ENCODE results near the gene ANKRD29. TPM values are rescaled to one million over a fixed set of nuclear protein-coding genes. Genes with fewer than 3 reads are reported as not detected.

ANKRD29 gene
- total RNA-seq, 4 donors from 2014 or later = 0.75 to 2.2 (median 1.5) TPM

DNA sequence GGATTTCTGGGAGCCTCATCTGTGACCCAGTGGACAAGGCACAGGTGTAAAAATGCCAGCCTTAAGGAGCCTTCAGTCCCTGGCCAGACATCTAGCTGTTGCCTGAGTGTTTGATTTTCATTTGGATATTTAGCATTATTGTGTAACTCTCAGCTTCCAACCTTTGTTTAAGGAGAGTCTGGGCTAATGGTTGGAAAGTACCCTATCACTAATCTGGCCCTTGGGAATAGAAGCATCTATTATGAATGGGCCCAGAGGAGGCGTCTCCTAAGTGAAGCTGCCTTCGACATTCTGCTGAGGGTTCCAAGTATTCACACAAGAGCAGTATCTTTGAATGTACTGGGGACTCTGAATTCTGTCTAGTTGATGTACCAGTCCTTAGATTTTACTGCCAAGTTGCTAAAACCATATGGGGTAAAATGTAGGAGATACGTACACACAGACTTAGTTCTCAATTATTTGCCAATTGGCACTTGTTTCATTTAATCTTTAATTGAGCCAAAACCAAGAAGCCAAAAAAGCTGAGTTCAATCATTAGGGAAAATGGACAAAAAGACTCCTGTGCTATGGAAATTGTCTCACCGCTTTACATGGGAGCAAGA is 7.2 kb upstream of the ANKRD29 start:
- no peak for DNase-seq
- no peaks in the 10 kb centered on the region for H3K9me3 ChIP-seq
- no peaks in the 10 kb centered on the region for H3K36me3 ChIP-seq
- in situ Hi-C loops (cut with MboI; ENCODE audit: low pct_ligation_motif_present in 1 of 4, low pct_unique_long_range_greater_than_20kb in 1 of 4, low sequenced_read_pairs in 3 of 4) = no loop called here
- H3K27ac ChIP-seq = no peak overlapping the region
- intact Hi-C loops (cut with DNase I; ENCODE audit: low total_unique reads) = no loop called here
- no peak overlapping the region for H3K4me3 ChIP-seq
- peaks cover 0 to 8% (median 3%) of the 10 kb centered on the region in 4 donors for H3K4me1 ChIP-seq
- TF ChIP-seq POLR2AphosphoS5 (IDR thresholded peaks at IDR 0.05) = no peak
- no peak for TF ChIP-seq POLR2A (IDR thresholded peaks at IDR 0.05)
- no peak for TF ChIP-seq EP300 (IDR thresholded peaks at IDR 0.05; ENCODE audit: low read depth)
- TF ChIP-seq, protein P1, sequence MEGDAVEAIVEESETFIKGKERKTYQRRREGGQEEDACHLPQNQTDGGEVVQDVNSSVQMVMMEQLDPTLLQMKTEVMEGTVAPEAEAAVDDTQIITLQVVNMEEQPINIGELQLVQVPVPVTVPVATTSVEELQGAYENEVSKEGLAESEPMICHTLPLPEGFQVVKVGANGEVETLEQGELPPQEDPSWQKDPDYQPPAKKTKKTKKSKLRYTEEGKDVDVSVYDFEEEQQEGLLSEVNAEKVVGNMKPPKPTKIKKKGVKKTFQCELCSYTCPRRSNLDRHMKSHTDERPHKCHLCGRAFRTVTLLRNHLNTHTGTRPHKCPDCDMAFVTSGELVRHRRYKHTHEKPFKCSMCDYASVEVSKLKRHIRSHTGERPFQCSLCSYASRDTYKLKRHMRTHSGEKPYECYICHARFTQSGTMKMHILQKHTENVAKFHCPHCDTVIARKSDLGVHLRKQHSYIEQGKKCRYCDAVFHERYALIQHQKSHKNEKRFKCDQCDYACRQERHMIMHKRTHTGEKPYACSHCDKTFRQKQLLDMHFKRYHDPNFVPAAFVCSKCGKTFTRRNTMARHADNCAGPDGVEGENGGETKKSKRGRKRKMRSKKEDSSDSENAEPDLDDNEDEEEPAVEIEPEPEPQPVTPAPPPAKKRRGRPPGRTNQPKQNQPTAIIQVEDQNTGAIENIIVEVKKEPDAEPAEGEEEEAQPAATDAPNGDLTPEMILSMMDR (IDR thresholded peaks at IDR 0.05) = no peak
- H3K27me3 ChIP-seq = peaks cover 3% of the 10 kb centered on the region
- WGBS, 2 donors (ENCODE audit: low coverage in 1 of 2) = 87% methylated on average over 3 to 4 of the region's 4 CpGs

DNA sequence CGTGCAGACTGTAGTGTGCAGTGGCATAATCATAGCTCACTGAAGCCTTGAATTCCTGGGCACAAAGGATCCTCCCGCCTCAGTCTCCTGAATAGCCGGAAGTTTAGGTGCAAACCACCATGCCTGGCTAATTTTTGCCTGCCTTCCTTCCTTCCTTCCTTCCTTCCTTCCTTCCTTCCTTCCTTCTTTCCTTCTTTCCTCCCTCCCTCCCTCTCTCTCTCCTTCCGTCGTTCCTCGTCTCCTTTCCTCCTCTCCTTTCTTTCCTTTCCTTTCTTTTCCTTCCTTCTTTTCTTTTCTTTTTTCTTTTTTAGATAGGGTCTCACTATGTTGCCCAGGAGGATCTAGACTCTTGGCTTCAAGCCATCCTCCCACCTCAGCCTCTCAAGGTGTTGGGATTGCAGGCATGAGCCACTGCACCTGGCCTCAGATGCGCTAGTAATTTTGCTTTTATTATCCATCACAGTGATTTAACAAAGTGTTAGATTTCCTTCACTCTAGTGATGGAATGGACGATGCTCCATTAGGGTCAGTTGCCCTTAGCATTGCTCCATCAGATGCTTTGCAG is 6.6 kb upstream of the ANKRD29 start:
- H3K9me3 ChIP-seq = no peaks in the 10 kb centered on the region
- TF ChIP-seq, protein P1 (IDR thresholded peaks at IDR 0.05) = no peak
- TF ChIP-seq POLR2A (IDR thresholded peaks at IDR 0.05) = no peak
- TF ChIP-seq POLR2AphosphoS5 (IDR thresholded peaks at IDR 0.05) = no peak
- TF ChIP-seq EP300 (IDR thresholded peaks at IDR 0.05; ENCODE audit: low read depth) = no peak
- 87 to 92% methylated on average over 7 to 8 of the region's 8 CpGs for WGBS, 2 donors (ENCODE audit: low coverage in 1 of 2)
- H3K36me3 ChIP-seq = no peaks in the 10 kb centered on the region
- peaks cover 7% of the 10 kb centered on the region for H3K27me3 ChIP-seq
- no peak overlapping the region for H3K27ac ChIP-seq
- peaks cover 0 to 8% (median 3%) of the 10 kb centered on the region in 4 donors for H3K4me1 ChIP-seq
- in situ Hi-C loops (cut with MboI; ENCODE audit: low pct_ligation_motif_present in 1 of 4, low pct_unique_long_range_greater_than_20kb in 1 of 4, low sequenced_read_pairs in 3 of 4) = no loop called here
- no peak overlapping the region for H3K4me3 ChIP-seq
- DNase-seq = no peak
- intact Hi-C loops (cut with DNase I; ENCODE audit: low total_unique reads) = no loop called here

DNA sequence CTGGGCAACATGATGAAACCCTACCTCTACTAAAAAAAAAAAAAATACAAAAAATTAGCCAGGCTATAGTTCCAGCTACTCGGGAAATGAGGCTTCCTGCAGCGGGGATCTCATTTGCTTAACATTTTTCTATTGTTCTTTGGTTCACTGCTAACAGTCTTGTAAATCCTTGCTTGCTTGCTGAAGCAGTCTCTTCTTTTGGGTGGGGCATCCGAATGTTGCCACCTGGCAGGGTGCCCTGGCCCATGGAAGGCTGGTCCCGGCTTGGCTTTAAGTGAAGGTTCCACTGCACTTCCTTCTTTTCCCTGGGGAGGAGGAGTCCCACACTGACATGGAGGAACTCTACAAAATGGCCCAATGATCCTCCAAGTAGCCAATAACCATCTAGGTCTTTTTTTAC is 6.0 kb upstream of the ANKRD29 start:
- no peak overlapping the region for H3K4me3 ChIP-seq
- H3K27me3 ChIP-seq = peaks cover 13% of the 10 kb centered on the region
- intact Hi-C loops (cut with DNase I; ENCODE audit: low total_unique reads) (no loop called here), in situ Hi-C loops (cut with MboI; ENCODE audit: low pct_ligation_motif_present in 1 of 4, low pct_unique_long_range_greater_than_20kb in 1 of 4, low sequenced_read_pairs in 3 of 4) (no loop called here)
- H3K27ac ChIP-seq = no peak overlapping the region
- no peaks in the 10 kb centered on the region for H3K9me3 ChIP-seq
- WGBS, 2 donors (ENCODE audit: low coverage in 1 of 2) = 20 to 26% methylated on average over 1 to 4 of the region's 4 CpGs
- no peaks in the 10 kb centered on the region for H3K36me3 ChIP-seq
- TF ChIP-seq POLR2A (IDR thresholded peaks at IDR 0.05) (no peak), EP300 (IDR thresholded peaks at IDR 0.05; ENCODE audit: low read depth) (no peak), POLR2AphosphoS5 (IDR thresholded peaks at IDR 0.05) (no peak)
- TF ChIP-seq, protein P1 (IDR thresholded peaks at IDR 0.05) = no peak
- DNase-seq = peak; percentile 46
- peaks cover 0 to 8% (median 3%) of the 10 kb centered on the region in 4 donors for H3K4me1 ChIP-seq

DNA sequence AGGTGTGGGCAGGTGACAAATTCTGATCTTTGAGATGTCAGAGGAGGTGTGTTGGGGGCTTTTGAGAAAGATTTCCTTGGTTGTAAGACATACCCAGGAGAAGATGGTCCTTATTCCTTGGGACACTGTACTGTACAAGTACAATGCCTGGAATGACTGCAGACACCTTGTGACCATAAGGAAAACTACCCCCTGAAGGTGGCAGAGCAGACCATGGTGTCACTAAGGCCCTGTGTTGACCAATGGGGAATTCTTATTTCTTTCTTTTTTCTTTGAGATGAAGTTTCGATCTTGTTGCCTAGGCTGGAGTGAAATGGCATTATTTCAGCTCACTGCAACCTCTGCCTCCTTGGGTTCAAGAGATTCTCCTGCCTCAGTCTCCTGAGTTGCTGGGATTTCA is 4.4 kb upstream of the ANKRD29 start:
- H3K27me3 ChIP-seq = peaks cover 23% of the 10 kb centered on the region
- no peak for DNase-seq
- TF ChIP-seq POLR2A (IDR thresholded peaks at IDR 0.05) = no peak
- TF ChIP-seq POLR2AphosphoS5 (IDR thresholded peaks at IDR 0.05) = no peak
- TF ChIP-seq EP300 (IDR thresholded peaks at IDR 0.05; ENCODE audit: low read depth) = no peak
- TF ChIP-seq, protein P1 (IDR thresholded peaks at IDR 0.05) = no peak
- intact Hi-C loops (cut with DNase I; ENCODE audit: low total_unique reads) = no loop called here
- in situ Hi-C loops (cut with MboI; ENCODE audit: low pct_ligation_motif_present in 1 of 4, low pct_unique_long_range_greater_than_20kb in 1 of 4, low sequenced_read_pairs in 3 of 4) = no loop called here
- no peak overlapping the region for H3K27ac ChIP-seq
- H3K4me1 ChIP-seq = peaks cover under 1 to 16% (median 8%) of the 10 kb centered on the region in 4 donors
- WGBS, 2 donors (ENCODE audit: low coverage in 1 of 2) = 86% methylated on average over 1 of the region's 1 CpG; no CpG with 5 or more reads in 1 of the 2 donors
- H3K9me3 ChIP-seq = no peaks in the 10 kb centered on the region
- no peaks in the 10 kb centered on the region for H3K36me3 ChIP-seq
- no peak overlapping the region for H3K4me3 ChIP-seq
